HCT116 (cell line): ENCODE results near the gene SULT1C3. TPM values are rescaled to one million over a fixed set of nuclear protein-coding genes. Genes with fewer than 3 reads are reported as not detected.

Experiments
- ATAC-seq: fragments of 200-7000 bp; cut with Tn5 transposase; 2 replicates; pipeline ENCODE4 v1.9.1; 2020; ENCODE audit warnings: mild to moderate bottlenecking, moderate library complexity
- BruUV-seq: library from RNA; stranded (reverse); fragments of 400-500 nt; replicated peaks from 2 replicates; lab custom pipeline; 2021; lab: Mats Ljungman, UMichigan
- CTCF ChIA-PET: fragments of 300-600 bp; sonication (Branson Sonifier 250); formaldehyde crosslinking; loops from one replicate; lab custom pipeline; 2021; ENCODE audit warnings: antibody characterized with exemption; lab: Charles Lee
- POLR2A ChIA-PET: fragments of 300-600, 350-600 bp; sonication (Branson Sonifier 250); formaldehyde crosslinking; loops from one replicate; lab custom pipeline; 2021; ENCODE audit warnings: antibody characterized with exemption; lab: Charles Lee
- RAD21 ChIA-PET, 2 experiments: fragments of 300-600 bp; sonication (Branson Sonifier 250); formaldehyde crosslinking; loops; one replicate each; lab custom pipeline; 2023; ENCODE audit warnings: low total read pairs in 2 of 2; ENCODE audit not compliant: uncharacterized antibody in 2 of 2, unreplicated experiment in 2 of 2, low non-redundant PET in 1 of 2; lab: Charles Lee
- DNase-seq: peaks from one replicate; pipeline ENCODE4 v3.0.0-alpha.2; 2010; ENCODE audit warnings: low read depth, low spot score
- H2AFZ ChIP-seq: fragments of 200-600 bp; shearing (Covaris generic), sonication (generic); 2 replicates; pipeline ENCODE4 v1.6.1; 2017; ENCODE audit warnings: low read depth, mixed run types, mixed read lengths, antibody characterized with exemption, low read length; ENCODE audit not compliant: poor library complexity, severe bottlenecking
- H3K27ac ChIP-seq: 2 replicates; pipeline ENCODE4 v1.5.1; 2012; ENCODE audit warnings: low read depth, low read length
- H3K27me3 ChIP-seq: fragments of 200-600 bp; sonication (generic); 2 replicates; pipeline ENCODE4 v1.6.1; 2016; ENCODE audit warnings: mixed run types, low read length, mixed read lengths; ENCODE audit not compliant: insufficient read depth
- H3K36me3 ChIP-seq, 2 experiments: fragments of 200-500 bp in 1 of 2; fragments of 200-600 bp in 1 of 2; sonication (Bioruptor generic) in 1 of 2; sonication (generic) in 1 of 2; 2 replicates each; pipeline versions ENCODE4 v1.5.1 to v1.6.1; 2014 to 2016; ENCODE audit warnings: low read length in 2 of 2, inconsistent platforms in 1 of 2, mixed read lengths in 1 of 2, mixed run types in 1 of 2; ENCODE audit not compliant: insufficient read depth in 2 of 2, control insufficient read depth in 1 of 2
- H3K4me1 ChIP-seq, 2 experiments: fragments of 200-600 bp in 1 of 2; sonication (generic) in 1 of 2; 2 replicates each; pipeline versions ENCODE4 v1.5.1 to v1.6.1; 2012 to 2017; ENCODE audit warnings: low read length in 2 of 2, inconsistent platforms in 1 of 2, mild to moderate bottlenecking in 1 of 2, mixed read lengths in 1 of 2, mixed run types in 1 of 2, moderate library complexity in 1 of 2; ENCODE audit not compliant: insufficient read depth in 2 of 2, control insufficient read depth in 1 of 2
- H3K4me2 ChIP-seq: fragments of 200-600 bp; sonication (generic); 2 replicates; pipeline ENCODE4 v1.6.1; 2017; ENCODE audit warnings: mixed run types, low read length, mixed read lengths
- H3K4me3 ChIP-seq, 2 experiments: fragments of 200-600 bp in 1 of 2; sonication (generic) in 1 of 2; replicated peaks in 1 of 2; 2 replicates each; pipeline ENCODE4 v1.5.1; 2011 to 2016; ENCODE audit warnings: low read length in 2 of 2, control low read depth in 1 of 2, low read depth in 1 of 2, mild to moderate bottlenecking in 1 of 2, mixed read lengths in 1 of 2, mixed run types in 1 of 2
- H3K79me2 ChIP-seq: fragments of 200-600 bp; sonication (generic); 2 replicates; pipeline ENCODE4 v1.6.1; 2017; ENCODE audit warnings: mild to moderate bottlenecking, mixed run types, low read length, moderate library complexity, mixed read lengths; ENCODE audit not compliant: insufficient read depth
- H3K9ac ChIP-seq: fragments of 200-600 bp; sonication (generic); 2 replicates; pipeline ENCODE4 v1.6.1; 2016; ENCODE audit warnings: low read length, mixed read lengths
- H3K9me2 ChIP-seq: fragments of 200-600 bp; sonication (generic), shearing (Covaris generic); 2 replicates; pipeline ENCODE4 v1.6.1; 2017; ENCODE audit warnings: mixed run types, mild to moderate bottlenecking, moderate library complexity; ENCODE audit not compliant: insufficient read depth
- H3K9me3 ChIP-seq, 2 experiments: fragments of 200-500 bp in 1 of 2; fragments of 200-600 bp in 1 of 2; sonication (Bioruptor generic) in 1 of 2; sonication (generic) in 1 of 2; 2 replicates each; pipeline ENCODE4 v1.6.1; 2014 to 2017; ENCODE audit warnings: low read length in 2 of 2, mixed read lengths in 2 of 2, inconsistent platforms in 1 of 2, low read depth in 1 of 2, mild to moderate bottlenecking in 1 of 2, mixed run types in 1 of 2, moderate library complexity in 1 of 2; ENCODE audit not compliant: control insufficient read depth in 1 of 2, insufficient read depth in 1 of 2
- H4K20me1 ChIP-seq: fragments of 200-600 bp; sonication (generic), shearing (Covaris generic); 2 replicates; pipeline ENCODE4 v1.6.1; 2017; ENCODE audit warnings: mixed run types, mild to moderate bottlenecking, moderate library complexity; ENCODE audit not compliant: insufficient read depth
- ATF3 ChIP-seq: IDR thresholded peaks from 2 replicates; pipeline ENCODE4 v1.6.1; 2012
- CBX3 ChIP-seq: IDR thresholded peaks from 2 replicates; pipeline ENCODE4 v1.6.1; 2012; ENCODE audit warnings: low read depth
- CEBPB ChIP-seq: IDR thresholded peaks from 2 replicates; pipeline ENCODE4 v1.6.1; 2012; ENCODE audit warnings: low read depth
- EGR1 ChIP-seq: IDR thresholded peaks from 2 replicates; pipeline ENCODE4 v1.6.1; 2012; ENCODE audit warnings: low read depth
- ELF1 ChIP-seq: IDR thresholded peaks from 2 replicates; pipeline ENCODE4 v1.6.1; 2012; ENCODE audit warnings: low read depth, borderline replicate concordance
- EZH2 ChIP-seq: fragments of 200-600 bp; sonication (generic); IDR thresholded peaks from 2 replicates; pipeline ENCODE4 v1.6.1; 2017; ENCODE audit warnings: antibody characterized with exemption, mixed run types
- EZH2phosphoT487 ChIP-seq: fragments of 200-600 bp; IDR thresholded peaks from 2 replicates; pipeline ENCODE4 v1.6.1; 2018; ENCODE audit warnings: antibody characterized with exemption, borderline replicate concordance
- FOSL1 ChIP-seq: IDR thresholded peaks from 2 replicates; pipeline ENCODE4 v1.6.1; 2012; ENCODE audit warnings: low read depth
- JUND ChIP-seq: IDR thresholded peaks from 2 replicates; pipeline ENCODE4 v1.6.1; 2012
- POLR2A ChIP-seq: IDR thresholded peaks from 2 replicates; pipeline ENCODE4 v1.7.0; 2011; ENCODE audit warnings: borderline replicate concordance; ENCODE audit not compliant: insufficient read depth, insufficient read length; ENCODE audit errors: extremely low read depth
- SIN3A ChIP-seq: IDR thresholded peaks from 2 replicates; pipeline ENCODE4 v1.6.1; 2012; ENCODE audit warnings: low read depth
- SP1 ChIP-seq: IDR thresholded peaks from 2 replicates; pipeline ENCODE4 v1.6.1; 2012; ENCODE audit warnings: low read depth
- SRF ChIP-seq: IDR thresholded peaks from 2 replicates; pipeline ENCODE4 v1.6.1; 2012; ENCODE audit warnings: low read depth
- ZFX ChIP-seq: fragments of 450-650 bp; IDR thresholded peaks from 2 replicates; pipeline ENCODE4 v1.6.1; 2017
- intact Hi-C: fragments of 100-400 bp; cut with micrococcal nuclease; formaldehyde crosslinking; loops from 2 replicates; pipeline ENCODE4 v1.10.0; 2022
- total RNA-seq: library from RNA; stranded (reverse); gene quantifications from one replicate; pipeline ENCODE4 v1.2.1, GENCODE V29; 2021; ENCODE audit not compliant: unreplicated experiment
- TF ChIP-seq, protein P1 (sequence below): IDR thresholded peaks from 2 replicates; pipeline ENCODE4 v1.6.1; 2012; ENCODE audit warnings: low read depth
- TF ChIP-seq, protein P2 (sequence below): IDR thresholded peaks from 2 replicates; pipeline ENCODE4 v1.6.1; 2012

Gene SULT1C3
- total RNA-seq, 1 experiment from 2014 or later = not detected

GRCh38 chr2:108217211-108217610 lies 22.6 kb upstream of the SULT1C3 start:
- no peaks in the 10 kb centered on the region for H3K9me2 ChIP-seq
- H3K9ac ChIP-seq = no peak overlapping the region
- no peaks in the 10 kb centered on the region for H3K27me3 ChIP-seq
- TF ChIP-seq ATF3 (no peak), SRF (no peak), EGR1 (no peak), POLR2A (no peak), SP1 (no peak), SIN3A (no peak), JUND (no peak), CEBPB (no peak), EZH2 (no peak), CBX3 (no peak), EZH2phosphoT487 (no peak), FOSL1 (no peak), ZFX (no peak), ELF1 (no peak)
- TF ChIP-seq, protein P1, sequence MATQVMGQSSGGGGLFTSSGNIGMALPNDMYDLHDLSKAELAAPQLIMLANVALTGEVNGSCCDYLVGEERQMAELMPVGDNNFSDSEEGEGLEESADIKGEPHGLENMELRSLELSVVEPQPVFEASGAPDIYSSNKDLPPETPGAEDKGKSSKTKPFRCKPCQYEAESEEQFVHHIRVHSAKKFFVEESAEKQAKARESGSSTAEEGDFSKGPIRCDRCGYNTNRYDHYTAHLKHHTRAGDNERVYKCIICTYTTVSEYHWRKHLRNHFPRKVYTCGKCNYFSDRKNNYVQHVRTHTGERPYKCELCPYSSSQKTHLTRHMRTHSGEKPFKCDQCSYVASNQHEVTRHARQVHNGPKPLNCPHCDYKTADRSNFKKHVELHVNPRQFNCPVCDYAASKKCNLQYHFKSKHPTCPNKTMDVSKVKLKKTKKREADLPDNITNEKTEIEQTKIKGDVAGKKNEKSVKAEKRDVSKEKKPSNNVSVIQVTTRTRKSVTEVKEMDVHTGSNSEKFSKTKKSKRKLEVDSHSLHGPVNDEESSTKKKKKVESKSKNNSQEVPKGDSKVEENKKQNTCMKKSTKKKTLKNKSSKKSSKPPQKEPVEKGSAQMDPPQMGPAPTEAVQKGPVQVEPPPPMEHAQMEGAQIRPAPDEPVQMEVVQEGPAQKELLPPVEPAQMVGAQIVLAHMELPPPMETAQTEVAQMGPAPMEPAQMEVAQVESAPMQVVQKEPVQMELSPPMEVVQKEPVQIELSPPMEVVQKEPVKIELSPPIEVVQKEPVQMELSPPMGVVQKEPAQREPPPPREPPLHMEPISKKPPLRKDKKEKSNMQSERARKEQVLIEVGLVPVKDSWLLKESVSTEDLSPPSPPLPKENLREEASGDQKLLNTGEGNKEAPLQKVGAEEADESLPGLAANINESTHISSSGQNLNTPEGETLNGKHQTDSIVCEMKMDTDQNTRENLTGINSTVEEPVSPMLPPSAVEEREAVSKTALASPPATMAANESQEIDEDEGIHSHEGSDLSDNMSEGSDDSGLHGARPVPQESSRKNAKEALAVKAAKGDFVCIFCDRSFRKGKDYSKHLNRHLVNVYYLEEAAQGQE = no peak
- TF ChIP-seq, protein P2, sequence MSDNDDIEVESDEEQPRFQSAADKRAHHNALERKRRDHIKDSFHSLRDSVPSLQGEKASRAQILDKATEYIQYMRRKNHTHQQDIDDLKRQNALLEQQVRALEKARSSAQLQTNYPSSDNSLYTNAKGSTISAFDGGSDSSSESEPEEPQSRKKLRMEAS = no peak
- no peak overlapping the region for H2AFZ ChIP-seq
- no peaks in the 10 kb centered on the region for H3K36me3 ChIP-seq
- ChIA-PET CTCF (no interaction called here), RAD21 (no interaction called here), POLR2A (no interaction called here)
- DNase-seq = no peak
- no peak for ATAC-seq
- H4K20me1 ChIP-seq = no peaks in the 10 kb centered on the region
- no peak overlapping the region for H3K27ac ChIP-seq
- intact Hi-C loops = no loop called here
- peaks cover 0 to 8% of the 10 kb centered on the region in 2 experiments; a peak in 2 of 4 replicates for H3K4me1 ChIP-seq
- no peaks in the 10 kb centered on the region for H3K79me2 ChIP-seq
- no peak overlapping the region for H3K4me3 ChIP-seq
- BruUV-seq = no TSS peak
- H3K9me3 ChIP-seq = no peaks in the 10 kb centered on the region
- H3K4me2 ChIP-seq = no peak overlapping the region
